Renal cortex interstitium (tissue), 15 donors: ENCODE results near the gene ZNF783. TPM values are rescaled to one million over a fixed set of nuclear protein-coding genes. Genes with fewer than 3 reads are reported as not detected.
"Not testable (repeated sequence)": the region's sequence is repeated elsewhere in the genome, so short reads cannot be mapped to it uniquely, and the experiment has no call there.

ENCODE experiments used
- DNase-seq, 11 donors: peaks; one replicate each; pipeline ENCODE4 v3.0.0-alpha.2; 2013; ENCODE audit warnings: low read depth in 9 of 11, low spot score in 4 of 11; ENCODE audit errors: extremely low read depth in 1 of 11
- long read RNA-seq, 16 experiments: transcript quantifications; one replicate each; lab custom pipeline, GENCODE V29; 2026
- polyA plus RNA-seq, 3 donors: library from polyadenylated mRNA; unstranded; fragments of 120-200 nt; gene quantifications; one replicate each; pipeline ENCODE4 v1.2.1, GENCODE V29; 2013; ENCODE audit not compliant: insufficient read length in 3 of 3

The ZNF783 gene
- 10 to 100 TPM; 13.7 to 20.0 (median 15.7) TPM for polyA plus RNA-seq
- long read RNA-seq, donor 1, result 0 reads
- long read RNA-seq, donor 2, result 0 reads
- long read RNA-seq, donor 3, full-length matches to known transcripts, result 1 of 7 reads
- long read RNA-seq, donor 3, partial matches to known transcripts, result 6 of 7 reads
- long read RNA-seq, donor 3, other reads (novel, unspliced or antisense), result 0 of 7 reads
- long read RNA-seq, donor 4, result 0 reads
- long read RNA-seq, donor 5, result 0 reads
- long read RNA-seq, donor 6, full-length matches to known transcripts, result 1 of 1 reads
- long read RNA-seq, donor 6, partial matches to known transcripts, result 0 of 1 reads
- long read RNA-seq, donor 6, other reads (novel, unspliced or antisense), result 0 of 1 reads
- long read RNA-seq, donor 7, full-length matches to known transcripts, result 1 of 1 reads
- long read RNA-seq, donor 7, partial matches to known transcripts, result 0 of 1 reads
- long read RNA-seq, donor 7, other reads (novel, unspliced or antisense), result 0 of 1 reads
- long read RNA-seq, donor 8, result 0 reads
- long read RNA-seq, donor 9, full-length matches to known transcripts, result 1 of 1 reads
- long read RNA-seq, donor 9, partial matches to known transcripts, result 0 of 1 reads
- long read RNA-seq, donor 9, other reads (novel, unspliced or antisense), result 0 of 1 reads
- long read RNA-seq, donor 10, partial matches to known transcripts, result 5 of 5 reads
- long read RNA-seq, donor 10, other reads (novel, unspliced or antisense), result 0 of 5 reads
- long read RNA-seq, donor 11, result 0 reads
- long read RNA-seq, donor 12, result 0 reads
- long read RNA-seq, donor 13, result 0 reads
- long read RNA-seq, donor 14, result 0 reads
- long read RNA-seq, donor 15, full-length matches to known transcripts, result 1 of 1 reads
- long read RNA-seq, donor 15, partial matches to known transcripts, result 0 of 1 reads
- long read RNA-seq, donor 15, other reads (novel, unspliced or antisense), result 0 of 1 reads
- long read RNA-seq, donor 16, full-length matches to known transcripts, result 2 of 37 reads
- long read RNA-seq, donor 16, partial matches to known transcripts, result 35 of 37 reads
- long read RNA-seq, donor 16, other reads (novel, unspliced or antisense), result 0 of 37 reads

GRCh38 chr7:149261829-149262617 is at the start of gene ZNF783:
ZNF783 (plus strand) TSS chr7:149262196; CDS start chr7:149262334, 138 bp downstream.
- peak; percentile 53 to 87 (median 83) for DNase-seq

- no peak for DNase-seq
Measured at GRCh38 chr7:149214020-149214720, 47.8 kb upstream of the ZNF783 start.

GRCh38 chr7:149216402-149216801 is 45.6 kb upstream of the ZNF783 start:
- no peak for DNase-seq

- no peak for DNase-seq
Measured at GRCh38 chr7:149217570-149217969, 44.4 kb upstream of the ZNF783 start.

GRCh38 chr7:149218469-149219420 is 43.3 kb upstream of the ZNF783 start:
- DNase-seq, result no peak

- no peak for DNase-seq
Measured at GRCh38 chr7:149220534-149220933, 41.5 kb upstream of the ZNF783 start.

GRCh38 chr7:149223176-149223575 is 38.8 kb upstream of the ZNF783 start:
- no peak for DNase-seq

- no peak for DNase-seq
Measured at GRCh38 chr7:149223761-149224160, 38.2 kb upstream of the ZNF783 start.

GRCh38 chr7:149224352-149224751 is 37.6 kb upstream of the ZNF783 start:
- DNase-seq, result no peak

GRCh38 chr7:149225106-149225505 is 36.9 kb upstream of the ZNF783 start:
- no peak for DNase-seq

- no peak for DNase-seq
Measured at GRCh38 chr7:149225656-149226055, 36.3 kb upstream of the ZNF783 start.

GRCh38 chr7:149226366-149226765 is 35.6 kb upstream of the ZNF783 start:
- DNase-seq, result not testable (repeated sequence)

- no peak for DNase-seq
Measured at GRCh38 chr7:149226840-149227494, 35.0 kb upstream of the ZNF783 start.

GRCh38 chr7:149228831-149229471 is 33.0 kb upstream of the ZNF783 start:
- DNase-seq, result no peak

- no peak for DNase-seq
Measured at GRCh38 chr7:149229526-149229925, 32.5 kb upstream of the ZNF783 start.

- no peak for DNase-seq
Measured at GRCh38 chr7:149232362-149232761, 29.6 kb upstream of the ZNF783 start.
